Ascending aorta (tissue), 2 donors: ENCODE measurements around the gene MATCAP1. TPM values are rescaled to one million over a fixed set of nuclear protein-coding genes. Genes with fewer than 3 reads are reported as not detected.

Experiments used
- DNase-seq, 2 donors: peaks; one replicate each; pipeline ENCODE4 v3.0.0-alpha.2; 2019; ENCODE audit warnings: low spot score in 2 of 2
- H3K27ac ChIP-seq, 2 donors: fragments of 200-600 bp; sonication (generic); one replicate each; pipeline ENCODE4 v1.5.1; 2016 to 2017; ENCODE audit warnings: mild to moderate bottlenecking in 1 of 2
- H3K27me3 ChIP-seq: fragments of 200-600 bp; sonication (generic); one replicate; pipeline ENCODE4 v1.5.1; 2017
- H3K36me3 ChIP-seq, 2 donors: fragments of 200-600 bp; sonication (generic); one replicate each; pipeline ENCODE4 v1.5.1; 2016
- H3K4me1 ChIP-seq, 2 donors: fragments of 200-600 bp; sonication (generic); one replicate each; pipeline ENCODE4 v1.5.1; 2016 to 2017; ENCODE audit warnings: mild to moderate bottlenecking in 1 of 2
- H3K4me3 ChIP-seq, 2 donors: fragments of 200-600 bp; sonication (generic); one replicate each; pipeline ENCODE4 v1.5.1; 2016 to 2017; ENCODE audit warnings: mild to moderate bottlenecking in 1 of 2
- H3K9me3 ChIP-seq, 2 donors: fragments of 200-600 bp; sonication (generic); one replicate each; pipeline ENCODE4 v1.5.1; 2016
- intact Hi-C: fragments of 100-400 bp; cut with DNase I; formaldehyde crosslinking; loops from one replicate; pipeline ENCODE4 v1.15.1; 2023
- total RNA-seq: library from RNA; depleted of rRNA; stranded (reverse); fragments of >200 nt; gene quantifications from one replicate; pipeline ENCODE4 v1.1.0, GENCODE V29; 2016
- TF ChIP-seq, protein P1 (sequence below), 3 experiments: fragments of 200-600 bp in 2 of 3; fragments of 450-650 bp in 1 of 3; sonication (generic) in 2 of 3; IDR thresholded peaks; one replicate each; pipeline ENCODE4 v1.5.1; 2016 to 2019; ENCODE audit warnings: antibody characterized with exemption in 3 of 3, mild to moderate bottlenecking in 1 of 3, moderate library complexity in 1 of 3

Gene MATCAP1
- total RNA-seq, 1 donor from 2014 or later, result 18.9 TPM

DNA sequence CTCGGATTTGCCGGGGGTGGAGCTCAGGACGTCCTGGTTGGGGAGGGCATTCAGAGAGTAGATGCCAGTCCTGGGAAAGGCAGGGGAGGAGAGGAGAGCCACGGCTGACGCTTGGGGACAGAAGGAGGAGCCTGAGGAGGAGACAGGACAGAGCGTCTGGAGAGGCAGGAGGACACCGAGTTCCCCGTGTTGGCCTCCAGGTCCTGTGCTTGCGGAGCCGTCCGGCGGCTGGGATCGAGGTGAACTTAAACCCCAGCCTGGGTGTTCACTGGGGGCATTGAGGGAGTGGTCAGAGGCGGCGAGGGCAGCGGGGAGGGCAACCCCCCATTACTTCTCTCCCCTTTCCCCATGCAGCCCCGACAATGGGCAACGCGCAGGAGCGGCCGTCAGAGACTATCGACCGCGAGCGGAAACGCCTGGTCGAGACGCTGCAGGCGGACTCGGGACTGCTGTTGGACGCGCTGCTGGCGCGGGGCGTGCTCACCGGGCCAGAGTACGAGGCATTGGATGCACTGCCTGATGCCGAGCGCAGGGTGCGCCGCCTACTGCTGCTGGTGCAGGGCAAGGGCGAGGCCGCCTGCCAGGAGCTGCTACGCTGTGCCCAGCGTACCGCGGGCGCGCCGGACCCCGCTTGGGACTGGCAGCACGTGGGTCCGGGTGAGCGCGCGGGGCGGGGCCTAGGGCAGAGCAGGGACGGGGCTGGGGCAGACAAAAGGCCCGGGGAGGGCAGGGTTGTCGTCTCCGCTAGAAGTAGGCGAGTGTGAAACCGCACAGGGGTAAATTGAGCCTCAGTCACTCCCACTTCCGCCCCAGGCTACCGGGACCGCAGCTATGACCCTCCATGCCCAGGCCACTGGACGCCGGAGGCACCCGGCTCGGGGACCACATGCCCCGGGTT is 9.7 kb downstream of the MATCAP1 start:
- no peaks in the 10 kb centered on the region for H3K9me3 ChIP-seq
- peak; percentile 84 to 96 for DNase-seq
- intact Hi-C loops, result loop anchor here (1.0 kb wide), 2 partner anchors 9 to 15 kb away; partner anchors contain the start of genes FBXL8, MATCAP1 and TRADD
- H3K4me3 ChIP-seq, result peak overlapping the region; percentile 49 to 67
- peaks cover 24 to 41% of the 10 kb centered on the region in 2 donors for H3K4me1 ChIP-seq
- no peaks in the 10 kb centered on the region for H3K36me3 ChIP-seq
- peak overlapping the region; percentile 93 to 95 for H3K27ac ChIP-seq
- TF ChIP-seq, protein P1, sequence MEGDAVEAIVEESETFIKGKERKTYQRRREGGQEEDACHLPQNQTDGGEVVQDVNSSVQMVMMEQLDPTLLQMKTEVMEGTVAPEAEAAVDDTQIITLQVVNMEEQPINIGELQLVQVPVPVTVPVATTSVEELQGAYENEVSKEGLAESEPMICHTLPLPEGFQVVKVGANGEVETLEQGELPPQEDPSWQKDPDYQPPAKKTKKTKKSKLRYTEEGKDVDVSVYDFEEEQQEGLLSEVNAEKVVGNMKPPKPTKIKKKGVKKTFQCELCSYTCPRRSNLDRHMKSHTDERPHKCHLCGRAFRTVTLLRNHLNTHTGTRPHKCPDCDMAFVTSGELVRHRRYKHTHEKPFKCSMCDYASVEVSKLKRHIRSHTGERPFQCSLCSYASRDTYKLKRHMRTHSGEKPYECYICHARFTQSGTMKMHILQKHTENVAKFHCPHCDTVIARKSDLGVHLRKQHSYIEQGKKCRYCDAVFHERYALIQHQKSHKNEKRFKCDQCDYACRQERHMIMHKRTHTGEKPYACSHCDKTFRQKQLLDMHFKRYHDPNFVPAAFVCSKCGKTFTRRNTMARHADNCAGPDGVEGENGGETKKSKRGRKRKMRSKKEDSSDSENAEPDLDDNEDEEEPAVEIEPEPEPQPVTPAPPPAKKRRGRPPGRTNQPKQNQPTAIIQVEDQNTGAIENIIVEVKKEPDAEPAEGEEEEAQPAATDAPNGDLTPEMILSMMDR (IDR thresholded peaks at IDR 0.05), result peak; percentile 19 to 48 (median 34)
- H3K27me3 ChIP-seq, result no peaks in the 10 kb centered on the region

DNA sequence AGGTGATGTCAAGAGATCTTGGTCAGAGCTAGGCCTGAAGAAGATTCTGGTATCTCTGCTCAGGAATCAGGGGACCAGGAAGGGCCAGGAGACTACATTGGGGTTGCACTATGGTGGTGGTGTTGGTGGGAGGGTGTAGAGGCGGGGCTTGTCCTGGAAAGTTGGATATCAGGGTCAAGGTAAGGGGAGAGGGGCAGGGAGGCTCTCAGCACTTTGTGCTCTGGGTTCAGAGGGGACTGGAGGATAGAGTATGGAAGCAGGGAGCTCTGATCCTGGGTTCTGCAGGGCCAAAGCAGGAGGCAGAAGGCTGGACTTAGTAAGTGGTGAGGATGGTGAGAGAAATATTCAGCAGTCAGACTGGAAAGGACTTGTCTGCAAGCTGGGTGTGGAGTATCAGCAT is 10.4 kb downstream of the MATCAP1 start:
- Histone ChIP-seq H3K9me3 (no peaks in the 10 kb centered on the region), H3K4me1 (peaks cover 25 to 36% of the 10 kb centered on the region in 2 donors), H3K27me3 (no peaks in the 10 kb centered on the region), H3K4me3 (peak overlapping the region; percentile 49 to 67), H3K36me3 (no peaks in the 10 kb centered on the region), H3K27ac (peak overlapping the region; percentile 93 to 95)
- intact Hi-C loops, result no loop called here
- TF ChIP-seq, protein P1 (IDR thresholded peaks at IDR 0.05), result no peak
- DNase-seq, result no peak

DNA sequence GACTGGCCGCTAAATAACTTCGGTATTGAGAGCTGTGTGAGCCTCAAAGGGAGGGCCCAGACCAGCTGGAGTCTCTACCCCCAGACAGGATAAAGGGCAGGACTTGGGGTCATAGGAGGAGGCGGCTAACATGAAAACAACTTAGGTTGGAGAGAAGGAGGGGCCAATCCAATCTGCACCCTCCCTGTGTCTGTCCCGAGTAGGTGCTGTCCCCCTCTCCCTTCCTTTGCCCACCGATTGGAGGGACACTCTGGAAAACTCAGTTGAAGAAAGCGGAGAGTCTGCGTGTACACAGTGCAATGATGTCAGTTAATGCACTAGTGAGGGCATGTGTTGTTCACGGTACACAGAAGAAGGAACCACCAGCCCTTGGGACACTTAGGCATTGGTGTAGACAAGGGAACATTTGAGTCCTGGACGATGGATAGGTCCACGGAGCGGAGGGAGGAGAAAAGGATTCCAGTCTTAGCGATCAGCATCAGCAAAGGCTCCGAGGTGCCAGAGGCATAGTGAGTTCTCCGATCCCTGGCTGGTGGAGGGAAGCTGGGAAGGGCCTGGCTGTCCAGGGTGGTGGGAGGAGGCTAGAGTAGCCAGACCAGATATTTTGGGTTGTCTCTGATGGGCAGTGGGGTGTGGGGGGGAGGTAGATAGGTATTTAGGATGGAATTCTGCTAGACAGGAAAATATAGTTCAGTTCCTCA is 12.7 kb downstream of the MATCAP1 start:
- intact Hi-C loops, result no loop called here
- TF ChIP-seq, protein P1 (IDR thresholded peaks at IDR 0.05), result no peak
- peak overlapping the region; percentile 91 to 93 for H3K27ac ChIP-seq
- no peak for DNase-seq
- H3K36me3 ChIP-seq, result no peaks in the 10 kb centered on the region
- H3K27me3 ChIP-seq, result no peaks in the 10 kb centered on the region
- peak overlapping the region; percentile 57 to 64 for H3K4me3 ChIP-seq
- H3K4me1 ChIP-seq, result peaks cover 19 to 29% of the 10 kb centered on the region in 2 donors
- H3K9me3 ChIP-seq, result no peaks in the 10 kb centered on the region

DNA sequence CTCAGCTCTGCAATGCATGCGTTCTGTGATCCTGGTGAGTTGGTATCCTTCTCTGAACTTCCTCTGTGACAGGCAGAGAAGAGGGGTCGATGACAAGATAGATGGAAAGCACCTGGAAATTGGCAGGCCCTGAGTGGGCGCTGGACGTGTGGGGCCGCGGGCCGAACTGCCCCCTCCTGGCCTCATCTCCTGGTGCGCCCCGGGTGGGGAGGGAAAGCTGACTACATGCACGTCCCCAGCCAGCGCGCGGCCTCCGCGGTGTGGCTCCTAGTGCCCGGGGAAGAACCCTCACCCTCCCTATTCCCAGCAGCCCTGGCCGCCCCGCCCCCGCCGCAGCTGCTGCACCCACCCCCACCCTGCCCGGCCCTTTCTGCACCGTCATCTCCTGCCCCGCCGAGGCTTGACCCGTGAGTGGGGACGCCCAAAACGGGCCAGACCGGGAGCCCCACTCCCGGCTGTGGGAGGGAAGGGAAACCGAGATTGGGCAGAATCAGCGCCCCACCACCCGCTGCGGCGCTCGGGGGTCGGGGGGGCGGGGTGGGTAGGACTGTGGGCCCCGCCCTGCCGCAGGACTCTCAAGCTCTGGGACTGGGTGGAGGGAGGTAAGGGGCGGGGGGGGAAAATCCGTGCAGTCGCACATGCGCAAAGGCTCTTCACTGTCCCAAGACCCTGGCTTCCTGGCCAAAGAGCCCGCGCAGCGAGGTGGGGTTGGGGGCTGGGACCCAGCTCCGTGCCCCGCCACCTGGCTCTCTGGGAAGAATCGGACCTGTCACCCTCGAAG is 13.4 kb downstream of the MATCAP1 start, which contains the start of gene NOL3:
Gene NOL3, plus strand, starts transcription at position 371 of the 781 bp plus-strand sequence.
- Histone ChIP-seq H3K4me3 (peak within 1 kb of the TSS; percentile 57 to 64), H3K27me3 (no peaks in the 10 kb centered on the region), H3K4me1 (peaks cover 20 to 34% of the 10 kb centered on the region in 2 donors), H3K9me3 (no peaks in the 10 kb centered on the region), H3K36me3 (no peaks in the 10 kb centered on the region), H3K27ac (peak within 1 kb of the TSS; percentile 91 to 93)
- peak; percentile 67 to 93 for DNase-seq
- TF ChIP-seq, protein P1 (IDR thresholded peaks at IDR 0.05), result no peak
- intact Hi-C loops, result no loop called here

DNA sequence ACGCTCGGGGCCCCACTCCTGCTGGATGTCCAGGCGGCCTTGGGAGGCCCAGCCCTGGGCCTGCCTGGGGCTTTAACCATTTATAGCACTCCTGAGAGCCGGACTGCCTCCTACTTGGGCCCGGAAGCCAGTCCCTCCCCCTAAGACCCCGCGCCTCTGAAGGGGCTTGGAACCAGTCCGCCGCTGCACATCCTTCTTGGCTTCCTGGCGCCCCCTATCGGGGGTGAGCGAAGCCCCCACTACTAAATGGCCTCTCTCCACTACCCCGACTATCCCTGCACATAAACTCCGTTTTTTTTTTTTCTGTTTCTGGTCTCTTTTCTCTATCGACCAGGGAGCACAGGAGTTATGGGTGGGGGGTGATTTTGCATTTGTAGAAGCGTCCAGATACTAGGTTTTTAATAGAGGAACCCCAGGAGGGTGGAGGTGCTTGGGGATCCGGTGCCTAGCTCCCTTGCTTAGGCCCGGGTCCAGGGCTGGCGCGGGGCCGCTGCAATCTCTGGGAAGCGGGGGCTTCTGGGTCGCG is 14.1 kb downstream of the MATCAP1 start:
- intact Hi-C loops, result no loop called here
- no peaks in the 10 kb centered on the region for H3K9me3 ChIP-seq
- peak overlapping the region; percentile 91 to 93 for H3K27ac ChIP-seq
- H3K36me3 ChIP-seq, result no peaks in the 10 kb centered on the region
- peaks cover 25 to 34% of the 10 kb centered on the region in 2 donors for H3K4me1 ChIP-seq
- H3K4me3 ChIP-seq, result peak overlapping the region; percentile 57 to 64
- no peaks in the 10 kb centered on the region for H3K27me3 ChIP-seq
- TF ChIP-seq, protein P1 (IDR thresholded peaks at IDR 0.05), result peak; percentile 18 to 51 (median 18)
- DNase-seq, result no peak
